Endothelial cell (in vitro differentiated cells): ENCODE measurements around the gene GALNT2. TPM values are rescaled to one million over a fixed set of nuclear protein-coding genes. Genes with fewer than 3 reads are reported as not detected.

Experiments used
- DNase-seq: peaks from one replicate; pipeline ENCODE4 v3.0.0; 2021; ENCODE audit warnings: low spot score
- H3K27ac Mint-ChIP-seq: one replicate; pipeline ENCODE4 v1.8.0; 2021; ENCODE audit warnings: mixed read lengths, inconsistent platforms; ENCODE audit not compliant: unreplicated experiment
- H3K27me3 Mint-ChIP-seq: one replicate; pipeline ENCODE4 v1.8.0; 2021; ENCODE audit warnings: mild to moderate bottlenecking, moderate library complexity, mixed read lengths, inconsistent platforms; ENCODE audit not compliant: unreplicated experiment
- H3K36me3 Mint-ChIP-seq: one replicate; pipeline ENCODE4 v1.8.0; 2021; ENCODE audit warnings: mild to moderate bottlenecking, low read depth, mixed read lengths, inconsistent platforms; ENCODE audit not compliant: unreplicated experiment
- H3K4me1 Mint-ChIP-seq: one replicate; pipeline ENCODE4 v1.8.0; 2021; ENCODE audit warnings: mild to moderate bottlenecking, mixed read lengths, inconsistent platforms; ENCODE audit not compliant: unreplicated experiment
- H3K4me3 Mint-ChIP-seq: one replicate; pipeline ENCODE4 v1.8.0; 2021; ENCODE audit warnings: mild to moderate bottlenecking, mixed read lengths, inconsistent platforms; ENCODE audit not compliant: unreplicated experiment
- H3K9me3 Mint-ChIP-seq: one replicate; pipeline ENCODE4 v1.8.0; 2021; ENCODE audit warnings: mixed read lengths, inconsistent platforms; ENCODE audit not compliant: unreplicated experiment
- total RNA-seq: library from RNA; stranded (reverse); fragmentation: NEBNext Ultra II Directional; extraction: Animal tissue kit (Norgen Biotek cat#: 25700); gene quantifications from one replicate; pipeline ENCODE4 v1.2.1, GENCODE V29; 2021; ENCODE audit not compliant: unreplicated experiment
- TF ChIP-seq, protein P1 (sequence below): fragments of 200-600 bp; sonication (generic); IDR thresholded peaks from one replicate; pipeline ENCODE4 v1.5.0; 2021; ENCODE audit warnings: antibody characterized with exemption; ENCODE audit not compliant: unreplicated experiment

Gene GALNT2
- total RNA-seq, 1 donor from 2014 or later = 74.8 TPM

DNA sequence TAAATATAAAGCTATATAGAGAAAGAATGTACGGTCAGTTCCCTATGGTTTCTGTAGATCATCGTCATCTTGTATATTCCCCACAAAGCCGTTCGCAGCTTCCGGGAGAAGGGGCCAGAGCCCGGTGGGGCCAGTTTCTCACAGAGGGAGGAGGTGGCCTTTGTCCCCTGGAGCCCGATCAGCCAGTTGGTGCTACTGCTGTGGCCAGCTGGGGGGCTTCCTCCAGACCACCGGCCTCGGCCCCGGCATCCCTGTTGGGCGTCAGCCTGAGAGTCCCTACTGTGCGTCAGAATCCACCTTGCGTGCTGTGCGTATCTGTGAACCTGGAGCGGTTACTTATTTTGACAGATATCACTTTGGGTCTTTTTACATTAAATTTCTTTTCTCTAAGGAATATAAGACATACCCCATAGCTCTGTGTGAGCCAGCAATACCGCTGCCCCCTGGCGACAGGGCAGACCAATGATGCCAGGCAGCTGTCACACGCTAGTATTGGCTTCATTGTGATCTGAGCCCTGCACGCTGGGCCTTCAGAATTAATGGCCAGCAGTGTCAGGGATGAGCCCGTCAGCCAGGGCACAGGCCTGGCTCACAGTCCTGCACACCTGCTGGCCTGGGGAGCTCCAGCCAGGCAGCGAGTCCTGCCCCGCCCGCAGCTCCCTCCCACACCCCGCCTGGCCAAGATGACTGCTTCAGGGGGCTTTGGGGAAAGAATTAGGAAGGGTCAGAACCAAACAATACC lies 213.2 kb downstream of the GALNT2 start:
- H3K9me3 Mint-ChIP-seq = no peaks in the 10 kb centered on the region
- TF ChIP-seq, protein P1, sequence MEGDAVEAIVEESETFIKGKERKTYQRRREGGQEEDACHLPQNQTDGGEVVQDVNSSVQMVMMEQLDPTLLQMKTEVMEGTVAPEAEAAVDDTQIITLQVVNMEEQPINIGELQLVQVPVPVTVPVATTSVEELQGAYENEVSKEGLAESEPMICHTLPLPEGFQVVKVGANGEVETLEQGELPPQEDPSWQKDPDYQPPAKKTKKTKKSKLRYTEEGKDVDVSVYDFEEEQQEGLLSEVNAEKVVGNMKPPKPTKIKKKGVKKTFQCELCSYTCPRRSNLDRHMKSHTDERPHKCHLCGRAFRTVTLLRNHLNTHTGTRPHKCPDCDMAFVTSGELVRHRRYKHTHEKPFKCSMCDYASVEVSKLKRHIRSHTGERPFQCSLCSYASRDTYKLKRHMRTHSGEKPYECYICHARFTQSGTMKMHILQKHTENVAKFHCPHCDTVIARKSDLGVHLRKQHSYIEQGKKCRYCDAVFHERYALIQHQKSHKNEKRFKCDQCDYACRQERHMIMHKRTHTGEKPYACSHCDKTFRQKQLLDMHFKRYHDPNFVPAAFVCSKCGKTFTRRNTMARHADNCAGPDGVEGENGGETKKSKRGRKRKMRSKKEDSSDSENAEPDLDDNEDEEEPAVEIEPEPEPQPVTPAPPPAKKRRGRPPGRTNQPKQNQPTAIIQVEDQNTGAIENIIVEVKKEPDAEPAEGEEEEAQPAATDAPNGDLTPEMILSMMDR = no peak
- DNase-seq = no peak
- peaks cover 14% of the 10 kb centered on the region for H3K36me3 Mint-ChIP-seq
- H3K4me3 Mint-ChIP-seq = no peak overlapping the region
- H3K4me1 Mint-ChIP-seq = peaks cover 7% of the 10 kb centered on the region
- H3K27me3 Mint-ChIP-seq = no peaks in the 10 kb centered on the region
- no peak overlapping the region for H3K27ac Mint-ChIP-seq

DNA sequence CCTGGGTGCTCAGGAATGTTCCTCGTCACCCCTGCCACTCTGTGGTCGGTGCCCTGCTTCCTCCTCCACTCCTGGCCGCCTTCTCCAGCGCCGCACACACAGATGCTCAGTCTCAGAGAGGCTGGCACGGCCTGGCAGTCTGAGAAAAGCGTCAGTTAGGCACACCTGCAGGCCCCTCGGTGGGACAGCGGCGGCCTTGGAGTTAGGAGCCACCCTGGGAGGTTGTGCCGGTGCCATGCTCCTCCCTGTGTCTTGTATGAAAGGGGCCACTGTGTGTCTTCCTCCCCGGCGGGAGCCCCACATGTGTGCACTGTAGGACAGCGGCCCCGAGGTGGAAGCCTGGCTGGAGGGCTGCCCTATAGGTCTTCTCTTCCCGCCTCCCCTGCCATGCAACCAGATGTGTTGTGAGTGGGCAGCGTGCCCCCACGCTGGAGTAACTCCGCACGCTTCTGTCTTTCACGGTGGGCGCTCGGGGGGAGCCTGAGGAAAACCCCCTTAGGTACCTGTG lies 213.9 kb downstream of the GALNT2 start:
- Mint-ChIP-seq H3K9me3 (no peaks in the 10 kb centered on the region), H3K4me3 (no peak overlapping the region), H3K27me3 (no peaks in the 10 kb centered on the region), H3K36me3 (peaks cover 14% of the 10 kb centered on the region), H3K27ac (no peak overlapping the region), H3K4me1 (peaks cover 7% of the 10 kb centered on the region)
- DNase-seq = no peak
- TF ChIP-seq, protein P1 = no peak

DNA sequence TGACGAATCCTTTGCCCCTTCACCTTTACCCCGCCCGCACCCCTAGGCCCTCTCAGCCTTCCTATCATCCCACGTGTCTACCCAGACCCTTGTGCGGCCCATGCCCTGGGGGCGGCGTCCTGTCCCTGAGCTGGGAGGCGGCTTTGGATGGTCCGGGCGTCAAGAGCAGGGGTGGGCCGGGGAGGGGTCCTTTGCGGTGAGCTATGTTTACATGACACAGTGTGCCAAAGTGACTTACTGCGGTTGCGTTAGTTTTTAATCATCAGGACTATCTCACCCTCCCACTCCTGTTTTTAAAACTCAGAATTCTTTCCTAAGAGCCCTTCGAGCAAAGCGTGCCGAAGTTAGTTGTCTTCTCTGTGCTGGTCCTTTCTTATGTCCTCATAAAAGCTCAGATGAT lies 214.5 kb downstream of the GALNT2 start:
- Mint-ChIP-seq H3K27me3 (no peaks in the 10 kb centered on the region), H3K4me1 (peaks cover 7% of the 10 kb centered on the region), H3K9me3 (no peaks in the 10 kb centered on the region), H3K27ac (no peak overlapping the region), H3K4me3 (no peak overlapping the region), H3K36me3 (peaks cover 14% of the 10 kb centered on the region)
- DNase-seq = no peak
- TF ChIP-seq, protein P1 = no peak

DNA sequence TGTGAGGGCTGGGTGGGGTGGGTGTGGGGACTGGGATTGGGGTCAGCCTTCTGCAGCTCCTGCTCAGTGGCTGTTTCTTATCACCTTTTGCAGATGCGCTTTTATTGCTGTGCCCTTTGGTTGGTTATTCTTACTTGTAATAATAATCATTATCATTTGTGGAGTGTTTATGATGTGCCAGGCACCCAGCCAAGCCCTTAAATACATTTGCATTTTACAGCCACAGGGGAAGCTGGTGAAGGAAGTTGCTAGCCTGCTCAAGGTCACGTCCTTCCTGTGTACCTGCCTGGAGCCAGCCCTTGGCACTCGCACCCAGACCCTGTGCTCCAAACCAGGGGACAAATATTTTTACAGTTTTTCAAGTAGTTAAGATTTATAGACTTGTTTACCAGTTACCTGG lies 215.1 kb downstream of the GALNT2 start:
- Mint-ChIP-seq H3K27me3 (no peaks in the 10 kb centered on the region), H3K4me1 (peaks cover 5% of the 10 kb centered on the region), H3K36me3 (peaks cover 14% of the 10 kb centered on the region), H3K27ac (no peak overlapping the region), H3K9me3 (no peaks in the 10 kb centered on the region), H3K4me3 (no peak overlapping the region)
- TF ChIP-seq, protein P1 = no peak
- no peak for DNase-seq

DNA sequence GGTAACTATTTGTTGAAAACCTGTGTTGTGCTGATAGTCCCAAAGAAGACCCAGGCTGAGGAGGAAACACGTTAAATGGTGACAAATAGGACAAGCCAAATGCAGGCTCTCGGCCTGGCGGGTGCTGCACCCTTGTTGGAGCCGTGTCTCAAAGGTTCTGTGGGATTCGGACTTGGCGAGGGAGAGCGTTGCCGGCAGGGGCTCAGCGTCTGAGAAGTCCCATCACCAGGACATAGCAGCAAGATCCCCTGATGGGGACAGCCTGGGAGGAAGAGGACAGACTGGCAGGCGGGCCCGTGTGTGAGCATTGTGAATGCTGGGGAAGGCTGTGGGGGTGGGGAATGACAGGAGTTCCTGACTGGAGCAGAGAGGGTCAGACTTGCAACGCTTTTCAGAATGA lies 216.6 kb downstream of the GALNT2 start:
- H3K36me3 Mint-ChIP-seq = peaks cover 14% of the 10 kb centered on the region
- H3K9me3 Mint-ChIP-seq = no peaks in the 10 kb centered on the region
- TF ChIP-seq, protein P1 = no peak
- no peak overlapping the region for H3K27ac Mint-ChIP-seq
- peaks cover 2% of the 10 kb centered on the region for H3K4me1 Mint-ChIP-seq
- H3K4me3 Mint-ChIP-seq = no peak overlapping the region
- no peak for DNase-seq
- no peaks in the 10 kb centered on the region for H3K27me3 Mint-ChIP-seq
